ENCODE measurements around the gene KCNJ1. TPM values are rescaled to one million over a fixed set of nuclear protein-coding genes. Genes with fewer than 3 reads are reported as not detected.
A peak's percentile ranks its signal among the peaks of the same experiment; 100 is the strongest.

Gene KCNJ1
- total RNA-seq, 2 experiments from 2014 or later, result 0.22 to 0.27 TPM

DNA sequence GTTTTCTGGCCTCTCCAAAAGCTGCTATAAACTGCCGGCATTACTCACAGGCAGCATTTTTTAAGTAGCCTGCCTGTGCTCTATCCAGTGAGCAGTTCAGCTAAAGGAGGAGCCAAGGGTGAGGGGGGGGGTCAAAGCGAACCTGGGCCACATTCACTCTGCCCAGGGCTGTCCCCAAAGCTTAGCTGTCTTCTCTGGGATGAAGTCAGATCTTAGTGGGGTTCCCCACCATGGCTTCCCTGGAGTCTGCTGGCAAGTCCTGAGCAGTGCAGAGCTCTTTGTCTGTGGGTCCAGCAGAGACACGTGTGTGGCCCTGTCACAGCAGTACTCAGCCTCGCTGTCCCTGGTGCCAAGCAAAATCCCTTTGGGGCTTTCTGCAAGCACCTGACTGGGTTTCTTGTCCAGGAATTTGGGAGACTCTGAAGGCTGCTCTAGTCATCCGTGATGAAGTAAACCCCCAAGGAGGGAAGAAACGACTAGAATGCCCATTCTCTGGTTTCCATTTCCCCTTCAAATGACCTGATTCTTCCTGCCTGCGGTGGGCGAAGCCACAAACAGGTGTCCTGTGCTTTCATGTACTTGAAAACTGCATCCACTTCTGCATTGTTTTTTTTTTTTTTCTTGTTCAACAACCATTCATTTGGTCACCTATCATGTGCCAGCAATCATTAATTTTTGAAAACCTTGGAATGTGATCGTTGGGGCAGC is 26.6 kb upstream of the KCNJ1 start:
- peaks cover 0 to 15% of the 10 kb centered on the region in 2 experiments for H3K9me3 ChIP-seq (ENCODE audit: control insufficient read depth in 1 of 2, insufficient read depth in 1 of 2, low read length in 2 of 2)
- ATAC-seq (ENCODE audit: poor library complexity), result no peak
- no peak overlapping the region for H3K27ac Mint-ChIP-seq
- POLR2A ChIA-PET, result no interaction called here
- intact Hi-C loops (cut with DNase I, micrococcal nuclease), result no loop called here
- H3K4me3 Mint-ChIP-seq, result no peak overlapping the region
- TF ChIP-seq, protein P1, sequence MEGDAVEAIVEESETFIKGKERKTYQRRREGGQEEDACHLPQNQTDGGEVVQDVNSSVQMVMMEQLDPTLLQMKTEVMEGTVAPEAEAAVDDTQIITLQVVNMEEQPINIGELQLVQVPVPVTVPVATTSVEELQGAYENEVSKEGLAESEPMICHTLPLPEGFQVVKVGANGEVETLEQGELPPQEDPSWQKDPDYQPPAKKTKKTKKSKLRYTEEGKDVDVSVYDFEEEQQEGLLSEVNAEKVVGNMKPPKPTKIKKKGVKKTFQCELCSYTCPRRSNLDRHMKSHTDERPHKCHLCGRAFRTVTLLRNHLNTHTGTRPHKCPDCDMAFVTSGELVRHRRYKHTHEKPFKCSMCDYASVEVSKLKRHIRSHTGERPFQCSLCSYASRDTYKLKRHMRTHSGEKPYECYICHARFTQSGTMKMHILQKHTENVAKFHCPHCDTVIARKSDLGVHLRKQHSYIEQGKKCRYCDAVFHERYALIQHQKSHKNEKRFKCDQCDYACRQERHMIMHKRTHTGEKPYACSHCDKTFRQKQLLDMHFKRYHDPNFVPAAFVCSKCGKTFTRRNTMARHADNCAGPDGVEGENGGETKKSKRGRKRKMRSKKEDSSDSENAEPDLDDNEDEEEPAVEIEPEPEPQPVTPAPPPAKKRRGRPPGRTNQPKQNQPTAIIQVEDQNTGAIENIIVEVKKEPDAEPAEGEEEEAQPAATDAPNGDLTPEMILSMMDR (IDR thresholded peaks at IDR 0.05), result no peak
- peaks cover 4% of the 10 kb centered on the region for H3K4me1 Mint-ChIP-seq (ENCODE audit: low read depth)
- CTCF ChIA-PET, result no interaction called here
- no peaks in the 10 kb centered on the region for H3K36me3 Mint-ChIP-seq (ENCODE audit: low read depth)
- peaks cover 18% of the 10 kb centered on the region for H3K4me1 ChIP-seq (ENCODE audit: insufficient read depth, low read length)
- H3K4me3 ChIP-seq (ENCODE audit: low read length), result no peak overlapping the region
- H3K27ac ChIP-seq (ENCODE audit: low read depth in 1 of 2, low read length in 2 of 2), result no peak overlapping the region
- H3K27me3 Mint-ChIP-seq, result peaks cover 48% of the 10 kb centered on the region
- no peaks in the 10 kb centered on the region for H3K36me3 ChIP-seq (ENCODE audit: insufficient read depth, low read length)
- peaks cover 27 to 40% of the 10 kb centered on the region in 2 experiments for H3K27me3 ChIP-seq (ENCODE audit: control insufficient read depth in 1 of 2, insufficient read depth in 2 of 2, low read length in 2 of 2)
- no peaks in the 10 kb centered on the region for H3K9me3 Mint-ChIP-seq
- no peak for DNase-seq

DNA sequence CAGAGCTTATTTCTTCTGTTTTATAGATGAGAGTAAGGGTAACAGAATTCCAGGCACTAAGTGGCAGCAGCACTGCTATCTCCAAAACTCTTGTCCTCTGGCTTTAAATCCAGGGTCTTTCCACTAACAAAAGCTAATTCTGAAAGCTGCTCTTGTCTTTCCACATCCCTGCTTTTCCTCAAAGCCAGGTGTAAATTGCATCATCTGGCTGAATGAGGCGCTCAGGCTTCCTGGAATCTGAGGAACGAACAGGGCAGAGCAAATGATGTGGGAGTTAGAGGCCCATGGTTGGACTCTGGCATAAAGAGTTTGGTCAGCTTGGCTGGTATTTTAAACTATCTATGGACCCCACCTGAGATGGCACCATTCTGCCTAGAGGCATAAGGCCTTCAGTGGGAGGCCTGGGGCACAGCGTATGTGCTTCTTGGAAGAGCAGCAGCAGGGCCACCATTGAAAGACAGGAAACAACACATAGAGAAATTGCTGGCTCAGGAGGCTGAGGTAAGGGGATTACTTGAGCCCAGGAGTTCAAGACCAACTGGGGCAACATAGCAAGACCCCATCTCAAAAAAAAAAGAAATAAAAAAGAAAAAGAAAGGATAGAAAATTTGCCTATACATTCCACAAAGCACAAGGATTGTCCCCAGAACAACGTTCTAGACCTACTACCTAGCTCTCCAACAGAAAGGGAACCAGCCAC is 25.9 kb upstream of the KCNJ1 start:
- intact Hi-C loops (cut with DNase I, micrococcal nuclease), result no loop called here
- H3K9me3 Mint-ChIP-seq, result no peaks in the 10 kb centered on the region

DNA sequence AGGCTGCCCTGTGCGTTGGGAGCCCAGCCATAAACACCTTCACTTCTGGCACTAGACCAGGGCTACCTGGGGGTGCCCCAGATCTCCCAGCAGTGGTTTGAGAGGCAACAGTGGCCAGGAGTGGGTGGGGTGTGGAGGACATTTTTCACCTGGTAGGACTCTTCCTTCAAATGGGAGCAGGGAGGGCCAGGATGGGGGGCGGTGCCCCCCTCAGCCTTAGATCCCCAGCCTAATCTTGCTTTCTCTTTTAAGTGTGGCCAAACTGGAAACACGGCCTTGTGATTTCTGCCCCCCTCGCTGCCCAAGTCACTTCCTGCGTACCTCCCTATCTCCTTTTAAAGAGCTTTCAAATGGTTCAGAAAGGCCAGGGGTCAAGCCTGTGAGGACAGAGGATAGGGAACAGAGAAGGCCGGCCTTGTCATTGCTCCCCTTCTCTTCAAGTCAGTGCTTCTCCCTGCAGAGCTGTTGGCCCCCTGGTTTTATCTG is 24.9 kb upstream of the KCNJ1 start:
- TF ChIP-seq, protein P1 (IDR thresholded peaks at IDR 0.05), result no peak
- H3K27me3 Mint-ChIP-seq, result peaks cover 65% of the 10 kb centered on the region
- no peaks in the 10 kb centered on the region for H3K36me3 Mint-ChIP-seq (ENCODE audit: low read depth)
- Histone ChIP-seq H3K27ac (ENCODE audit: low read depth in 1 of 2, low read length in 2 of 2) (no peak overlapping the region), H3K4me1 (ENCODE audit: insufficient read depth, low read length) (peaks cover 18% of the 10 kb centered on the region), H3K4me3 (ENCODE audit: low read length) (no peak overlapping the region), H3K9me3 (ENCODE audit: control insufficient read depth in 1 of 2, insufficient read depth in 1 of 2, low read length in 2 of 2) (peaks cover 0 to 15% of the 10 kb centered on the region in 2 experiments), H3K27me3 (ENCODE audit: control insufficient read depth in 1 of 2, insufficient read depth in 2 of 2, low read length in 2 of 2) (peaks cover 39 to 57% of the 10 kb centered on the region in 2 experiments), H3K36me3 (ENCODE audit: insufficient read depth, low read length) (no peaks in the 10 kb centered on the region)
- H3K4me1 Mint-ChIP-seq (ENCODE audit: low read depth), result peaks cover 4% of the 10 kb centered on the region
- ATAC-seq (ENCODE audit: poor library complexity), result no peak
- ChIA-PET CTCF (no interaction called here), POLR2A (interaction anchor here (0.5 kb wide), 1 partner anchor 843 kb away, joined by 3 read pairs; no protein-coding TSS in a partner anchor)
- no peaks in the 10 kb centered on the region for H3K9me3 Mint-ChIP-seq
- no peak for DNase-seq
- no peak overlapping the region for H3K27ac Mint-ChIP-seq
- H3K4me3 Mint-ChIP-seq, result peak overlapping the region; percentile 18
- intact Hi-C loops (cut with DNase I, micrococcal nuclease), result no loop called here

More for the DNA sequence above, 25.9 kb upstream of the KCNJ1 start:
- H3K4me1 ChIP-seq (ENCODE audit: insufficient read depth, low read length), result peaks cover 18% of the 10 kb centered on the region
- H3K9me3 ChIP-seq (ENCODE audit: control insufficient read depth in 1 of 2, insufficient read depth in 1 of 2, low read length in 2 of 2), result peaks cover 0 to 15% of the 10 kb centered on the region in 2 experiments
- TF ChIP-seq, protein P1 (IDR thresholded peaks at IDR 0.05), result no peak
- H3K4me3 ChIP-seq (ENCODE audit: low read length), result no peak overlapping the region
- ATAC-seq (ENCODE audit: poor library complexity) (no peak), DNase-seq (no peak)
- Mint-ChIP-seq H3K36me3 (ENCODE audit: low read depth) (no peaks in the 10 kb centered on the region), H3K27me3 (peaks cover 56% of the 10 kb centered on the region), H3K4me3 (no peak overlapping the region), H3K27ac (no peak overlapping the region), H3K4me1 (ENCODE audit: low read depth) (peaks cover 4% of the 10 kb centered on the region)
- ChIA-PET CTCF (no interaction called here), POLR2A (interaction anchor here (1.0 kb wide), 1 partner anchor 13 kb away, joined by 3 read pairs; no protein-coding TSS in a partner anchor)
- H3K27me3 ChIP-seq (ENCODE audit: control insufficient read depth in 1 of 2, insufficient read depth in 2 of 2, low read length in 2 of 2), result peaks cover 34 to 47% of the 10 kb centered on the region in 2 experiments
- no peak overlapping the region for H3K27ac ChIP-seq (ENCODE audit: low read depth in 1 of 2, low read length in 2 of 2)
- H3K36me3 ChIP-seq (ENCODE audit: insufficient read depth, low read length), result no peaks in the 10 kb centered on the region
